Measurements from ENCODE around the gene SERPINE1.
A peak's percentile ranks its signal among the peaks of the same experiment; 100 is the strongest.

Gene SERPINE1

GRCh38 chr7:101077303-101078086 lies 49.4 kb upstream of the SERPINE1 start (continued):
- TF ChIP-seq PATZ1 (tag by site-specific recombination; IDR thresholded peaks at IDR 0.05) (peak; percentile 34; the same call in 1 of the 2 replicates), OSR2 (tag by site-specific recombination; IDR thresholded peaks at IDR 0.05) (no peak), ZNF529 (tag by site-specific recombination; IDR thresholded peaks at IDR 0.05; ENCODE audit: insufficient replicate concordance) (no peak), KLF17 (tag by site-specific recombination; IDR thresholded peaks at IDR 0.05) (peak; percentile 19; the same call in 1 of the 2 replicates), AEBP2 (tag by site-specific recombination; IDR thresholded peaks at IDR 0.05; ENCODE audit: borderline replicate concordance) (no peak), ZNF654 (tag by site-specific recombination; IDR thresholded peaks at IDR 0.05; ENCODE audit: low read depth) (peak; percentile 100), WT1 (tag by site-specific recombination; IDR thresholded peaks at IDR 0.05) (no peak), ZIC2 (tag by site-specific recombination; IDR thresholded peaks at IDR 0.05) (peak; percentile 35; the same call in 1 of the 2 replicates), ZFP37 (tag by site-specific recombination; IDR thresholded peaks at IDR 0.05) (no peak), ZNF473 (tag by site-specific recombination; IDR thresholded peaks at IDR 0.05) (no peak), ZNF510 (tag by site-specific recombination; IDR thresholded peaks at IDR 0.05; ENCODE audit: insufficient replicate concordance) (no peak), ZNF335 (tag by site-specific recombination; conservative IDR thresholded peaks at IDR 0.05) (peak; percentile 46; the same call in 1 of the 2 replicates), ZNF629 (tag by site-specific recombination; IDR thresholded peaks at IDR 0.05) (no peak), ZNF37A (tag by site-specific recombination; IDR thresholded peaks at IDR 0.05) (no peak), ZNF48 (tag by site-specific recombination; IDR thresholded peaks at IDR 0.05) (no peak), ZNF76 (tag by site-specific recombination; IDR thresholded peaks at IDR 0.05; ENCODE audit: borderline replicate concordance, low read depth) (peak; percentile 70; the same call in 1 of the 2 replicates), ZNF2 (tag by site-specific recombination; IDR thresholded peaks at IDR 0.05) (peak; percentile 91), ZNF280D (tag by site-specific recombination; IDR thresholded peaks at IDR 0.05) (no peak), SCRT1 (tag by site-specific recombination; IDR thresholded peaks at IDR 0.05; ENCODE audit: borderline replicate concordance) (no peak), TRIM28 (IDR thresholded peaks at IDR 0.05; ENCODE audit: borderline replicate concordance, low read length) (no peak), ZNF433 (tag by site-specific recombination; IDR thresholded peaks at IDR 0.05; ENCODE audit: low read depth) (no peak), ZNF19 (tag by site-specific recombination; IDR thresholded peaks at IDR 0.05; ENCODE audit: low read depth) (no peak), ZNF341 (tag by site-specific recombination; IDR thresholded peaks at IDR 0.05; ENCODE audit: low read depth) (no peak), ZNF10 (tag by site-specific recombination; IDR thresholded peaks at IDR 0.05) (no peak; the same call in 1 of the 2 replicates), ZNF223 (tag by site-specific recombination; IDR thresholded peaks at IDR 0.05) (peak; percentile 72; the same call in 1 of the 2 replicates)
- TF ChIP-seq, protein P1, sequence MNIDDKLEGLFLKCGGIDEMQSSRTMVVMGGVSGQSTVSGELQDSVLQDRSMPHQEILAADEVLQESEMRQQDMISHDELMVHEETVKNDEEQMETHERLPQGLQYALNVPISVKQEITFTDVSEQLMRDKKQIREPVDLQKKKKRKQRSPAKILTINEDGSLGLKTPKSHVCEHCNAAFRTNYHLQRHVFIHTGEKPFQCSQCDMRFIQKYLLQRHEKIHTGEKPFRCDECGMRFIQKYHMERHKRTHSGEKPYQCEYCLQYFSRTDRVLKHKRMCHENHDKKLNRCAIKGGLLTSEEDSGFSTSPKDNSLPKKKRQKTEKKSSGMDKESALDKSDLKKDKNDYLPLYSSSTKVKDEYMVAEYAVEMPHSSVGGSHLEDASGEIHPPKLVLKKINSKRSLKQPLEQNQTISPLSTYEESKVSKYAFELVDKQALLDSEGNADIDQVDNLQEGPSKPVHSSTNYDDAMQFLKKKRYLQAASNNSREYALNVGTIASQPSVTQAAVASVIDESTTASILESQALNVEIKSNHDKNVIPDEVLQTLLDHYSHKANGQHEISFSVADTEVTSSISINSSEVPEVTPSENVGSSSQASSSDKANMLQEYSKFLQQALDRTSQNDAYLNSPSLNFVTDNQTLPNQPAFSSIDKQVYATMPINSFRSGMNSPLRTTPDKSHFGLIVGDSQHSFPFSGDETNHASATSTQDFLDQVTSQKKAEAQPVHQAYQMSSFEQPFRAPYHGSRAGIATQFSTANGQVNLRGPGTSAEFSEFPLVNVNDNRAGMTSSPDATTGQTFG (tag by site-specific recombination; IDR thresholded peaks at IDR 0.05; ENCODE audit: borderline replicate concordance): no peak
- TF ChIP-seq, protein P2, sequence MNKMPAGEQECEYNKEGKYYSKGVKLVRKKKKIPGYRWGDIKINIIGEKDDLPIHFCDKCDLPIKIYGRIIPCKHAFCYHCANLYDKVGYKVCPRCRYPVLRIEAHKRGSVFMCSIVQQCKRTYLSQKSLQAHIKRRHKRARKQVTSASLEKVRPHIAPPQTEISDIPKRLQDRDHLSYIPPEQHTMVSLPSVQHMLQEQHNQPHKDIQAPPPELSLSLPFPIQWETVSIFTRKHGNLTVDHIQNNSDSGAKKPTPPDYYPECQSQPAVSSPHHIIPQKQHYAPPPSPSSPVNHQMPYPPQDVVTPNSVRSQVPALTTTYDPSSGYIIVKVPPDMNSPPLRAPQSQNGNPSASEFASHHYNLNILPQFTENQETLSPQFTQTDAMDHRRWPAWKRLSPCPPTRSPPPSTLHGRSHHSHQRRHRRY (tag by site-specific recombination; IDR thresholded peaks at IDR 0.05): no peak

Measured in HEK293 (cell line).